ENCODE data around the gene MORC1.
A peak's percentile ranks its signal among the peaks of the same experiment; 100 is the strongest.
"Not testable (repeated sequence)": the region's sequence is repeated elsewhere in the genome, so short reads cannot be mapped to it uniquely, and the experiment has no call there.

Gene MORC1

GRCh38 chr3:109117939-109118338 lies at the start of gene MORC1:
Gene MORC1 (minus strand): TSS chr3:109118134. CDS start chr3:109118059, 75 bp downstream.
- DNase-seq = no peak

DNA sequence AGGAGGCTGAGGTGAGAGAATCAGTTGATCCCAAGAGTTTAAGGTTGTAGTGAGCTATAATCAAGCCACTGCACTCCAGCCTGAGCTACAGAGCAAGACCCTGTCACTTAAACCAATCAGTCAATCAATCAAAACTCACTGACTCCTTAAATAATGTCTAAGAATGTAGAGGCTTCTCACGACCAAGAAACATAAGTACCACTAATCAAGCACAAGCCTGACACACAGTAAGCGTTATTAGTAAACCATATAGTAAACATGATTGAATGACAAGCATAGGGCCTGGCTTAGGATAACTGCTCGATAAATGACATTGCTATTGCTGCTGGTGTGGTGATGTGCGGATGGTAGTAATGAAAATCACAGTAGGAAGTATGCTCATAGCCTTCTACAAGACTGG lies 48.0 kb upstream of the MORC1 start:
- DNase-seq = no peak

- DNase-seq = no peak
Observed at GRCh38 chr3:109161487-109162123, 43.7 kb upstream of the MORC1 start.

DNA sequence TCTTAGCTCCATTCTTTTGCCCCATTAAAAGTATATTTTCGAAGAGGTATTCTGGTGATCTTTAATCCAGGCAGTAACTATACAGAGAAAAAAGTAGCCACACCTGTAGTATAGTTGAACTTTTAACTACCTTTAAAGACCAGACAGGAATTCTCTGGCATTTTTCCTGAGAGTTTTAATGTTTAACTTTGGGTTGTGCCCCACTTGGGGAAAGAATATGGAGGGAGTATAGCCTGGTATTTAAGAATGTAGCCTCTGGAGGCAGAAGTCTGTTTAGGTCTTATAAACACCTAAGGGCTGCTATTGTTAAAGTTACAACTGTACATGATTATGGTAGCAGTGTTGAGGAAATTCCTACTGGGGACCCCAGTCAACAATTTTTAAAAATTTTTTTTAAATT lies 37.9 kb upstream of the MORC1 start:
- no peak for DNase-seq

DNA sequence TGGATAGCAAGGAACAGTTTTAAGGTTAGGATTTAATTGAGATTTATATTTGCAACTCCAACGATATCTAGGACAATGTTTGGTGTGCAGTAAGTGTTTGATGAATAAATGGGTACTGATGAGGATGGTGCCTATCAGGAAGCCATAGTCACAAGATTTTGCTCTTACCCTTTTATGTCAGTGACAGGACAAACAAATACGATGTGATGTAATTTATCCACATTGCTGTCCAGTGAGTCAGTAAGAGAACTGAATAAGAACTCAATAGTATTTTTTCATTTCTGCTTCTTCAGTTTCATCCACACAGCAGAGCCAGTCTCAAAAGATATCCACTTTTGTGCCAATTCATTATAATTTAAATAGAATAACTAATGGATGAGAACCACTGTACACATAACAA lies 37.0 kb upstream of the MORC1 start:
- DNase-seq = no peak

DNA sequence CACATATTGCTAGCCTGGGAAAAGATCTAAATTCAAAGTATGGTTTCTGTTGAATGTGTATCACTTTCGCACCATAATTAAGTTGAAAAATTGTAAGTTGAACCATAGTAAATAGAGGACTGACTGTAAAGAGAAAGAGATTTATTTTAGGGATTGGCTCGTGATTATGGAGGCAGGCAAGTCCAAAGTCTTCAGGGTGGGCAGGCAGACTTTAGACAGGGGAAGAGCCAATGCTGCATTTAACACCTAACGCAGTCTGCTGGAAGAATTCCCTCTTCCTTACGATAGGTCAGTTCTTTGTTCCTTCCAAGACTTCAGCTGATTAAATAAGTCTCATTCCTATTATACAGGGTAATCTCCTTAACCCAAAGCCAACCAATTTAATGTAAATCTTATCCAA lies 34.4 kb upstream of the MORC1 start:
- no peak for DNase-seq

DNA sequence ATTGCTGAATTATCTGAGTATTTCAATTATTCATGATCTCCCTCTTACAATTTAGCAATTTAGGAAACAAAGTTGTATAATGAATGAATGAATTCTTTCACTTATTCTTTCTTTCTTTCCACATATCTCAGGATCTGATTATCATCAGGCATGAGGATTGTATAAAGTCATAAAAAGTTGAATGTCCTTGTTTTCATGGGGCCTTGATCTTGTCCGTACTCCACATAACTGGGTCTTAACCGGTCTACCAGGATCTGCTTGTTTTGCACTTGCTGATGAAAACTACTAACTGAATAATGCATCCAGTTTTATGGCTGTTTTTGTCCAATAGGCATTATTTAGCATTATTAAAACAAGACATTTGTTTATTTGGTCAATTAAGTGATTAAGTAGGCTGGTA lies 31.1 kb upstream of the MORC1 start:
- DNase-seq = no peak

DNA sequence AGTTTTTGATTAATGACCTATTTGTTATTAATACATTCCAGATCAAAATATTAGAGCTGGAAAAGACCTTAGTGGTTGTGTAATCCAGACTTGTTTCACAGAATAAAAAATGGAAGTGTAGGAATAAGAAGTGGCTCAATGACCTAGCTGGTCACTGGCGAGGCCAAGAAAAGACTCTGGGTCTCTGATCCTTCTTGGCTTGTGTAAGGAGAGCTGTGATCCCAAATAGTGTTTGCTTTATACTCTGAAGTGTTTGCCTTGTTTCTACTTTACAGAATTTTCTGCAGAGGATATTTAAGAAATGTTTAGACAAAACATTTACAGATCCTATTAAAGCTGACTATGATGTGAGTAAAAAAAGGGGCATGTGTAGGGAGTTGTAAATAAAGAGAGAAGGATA lies 25.7 kb upstream of the MORC1 start:
- DNase-seq = no peak

DNA sequence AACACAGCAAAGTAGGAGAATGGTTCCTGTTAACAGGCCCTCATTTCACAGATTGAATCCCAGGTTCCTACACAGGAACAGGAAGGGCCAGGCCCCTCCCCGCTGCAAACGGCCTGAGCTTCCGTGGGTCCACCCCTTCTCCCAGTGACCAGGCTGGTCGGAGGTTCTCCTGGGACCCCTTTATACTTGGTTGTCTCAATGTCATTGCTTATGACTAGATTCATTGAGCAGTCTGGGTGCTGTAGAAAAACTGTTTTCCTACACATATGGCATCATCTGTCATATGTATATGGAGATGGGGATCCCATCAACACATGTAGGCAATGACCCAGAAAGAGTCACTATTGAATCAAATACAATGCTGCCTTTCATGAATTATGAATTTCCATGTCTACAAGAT lies 22.4 kb upstream of the MORC1 start:
- no peak for DNase-seq

DNA sequence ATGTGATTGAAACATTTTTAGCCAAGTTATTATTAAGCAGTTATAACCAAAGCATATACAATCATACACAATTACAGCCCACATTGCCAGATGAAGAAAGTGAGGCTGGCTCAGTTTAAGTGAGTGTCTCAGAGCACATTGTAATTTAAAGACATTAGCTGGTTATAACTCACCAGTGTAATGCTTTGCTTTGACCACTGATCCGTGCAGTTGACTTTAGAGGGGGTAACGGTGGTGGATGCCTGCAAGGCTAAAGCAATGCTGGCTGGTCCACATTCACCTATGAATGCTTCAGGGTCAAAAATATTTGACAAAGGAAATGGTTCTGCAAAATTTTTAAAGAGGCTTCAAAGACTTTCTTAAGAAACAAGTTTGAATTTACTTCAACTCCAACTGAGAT lies 19.8 kb upstream of the MORC1 start:
- no peak for DNase-seq

- no peak for DNase-seq
Observed at GRCh38 chr3:109136523-109136922, 18.6 kb upstream of the MORC1 start, which contains the start of gene C3orf85. Gene C3orf85 (plus strand): TSS chr3:109136719. CDS start chr3:109136848, 129 bp downstream.

- not testable (repeated sequence) for DNase-seq
Observed at GRCh38 chr3:109133474-109133816, 15.5 kb upstream of the MORC1 start.

- no peak for DNase-seq
Observed at GRCh38 chr3:109132801-109133473, 15.0 kb upstream of the MORC1 start.

- DNase-seq = no peak
Observed at GRCh38 chr3:109131276-109131675, 13.3 kb upstream of the MORC1 start.

DNA sequence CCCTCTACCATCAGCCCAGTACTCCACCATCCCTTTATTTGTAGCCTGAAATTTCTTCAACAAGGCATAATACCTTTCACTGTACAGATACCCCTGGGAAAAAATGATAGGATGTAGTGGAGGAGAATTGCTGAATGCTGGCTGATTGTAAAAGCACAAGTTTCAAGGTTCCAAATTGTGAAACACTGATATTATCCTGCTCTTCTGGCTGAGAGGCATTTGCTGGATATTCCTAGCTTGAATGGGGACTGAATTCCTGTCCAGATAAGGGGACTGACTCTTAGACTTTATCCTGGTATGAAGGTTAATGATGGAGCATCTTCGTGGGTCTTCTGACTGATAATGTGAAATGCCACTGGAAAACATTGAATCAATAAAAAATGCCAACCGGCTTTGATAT lies 9.6 kb upstream of the MORC1 start:
- DNase-seq = no peak

- DNase-seq = no peak
Observed at GRCh38 chr3:109125902-109126301, 8.0 kb upstream of the MORC1 start.

DNA sequence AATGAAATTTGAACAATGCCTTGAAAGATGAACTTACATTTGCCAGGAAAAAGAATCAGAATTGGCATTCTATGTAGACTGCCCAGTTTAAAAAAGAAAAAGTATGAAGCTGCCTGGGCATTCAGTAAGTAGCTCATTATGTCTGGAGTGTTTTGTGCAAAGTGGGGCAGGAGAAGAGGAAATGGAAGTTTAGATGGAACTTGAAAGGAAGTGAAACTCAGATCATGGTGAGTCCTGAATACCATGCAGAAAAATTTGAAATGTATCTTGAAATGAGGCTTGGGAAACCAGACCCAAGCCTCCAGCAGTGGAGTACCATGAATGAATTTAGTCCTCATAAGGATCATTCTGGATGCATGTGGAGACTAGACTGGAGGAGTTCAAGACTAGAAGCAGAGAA lies 4.8 kb upstream of the MORC1 start:
- no peak for DNase-seq

GRCh38 chr3:109118584-109118983 lies 650 bp upstream of the MORC1 start:
- peak; percentile 26 for DNase-seq

GRCh38 chr3:109116031-109116430 lies 1.9 kb downstream of the MORC1 start:
- peak; percentile 43 for DNase-seq

GRCh38 chr3:109115451-109115850 lies 2.5 kb downstream of the MORC1 start:
- no peak for DNase-seq

GRCh38 chr3:109114746-109115145 lies 3.2 kb downstream of the MORC1 start:
- DNase-seq = no peak

DNA sequence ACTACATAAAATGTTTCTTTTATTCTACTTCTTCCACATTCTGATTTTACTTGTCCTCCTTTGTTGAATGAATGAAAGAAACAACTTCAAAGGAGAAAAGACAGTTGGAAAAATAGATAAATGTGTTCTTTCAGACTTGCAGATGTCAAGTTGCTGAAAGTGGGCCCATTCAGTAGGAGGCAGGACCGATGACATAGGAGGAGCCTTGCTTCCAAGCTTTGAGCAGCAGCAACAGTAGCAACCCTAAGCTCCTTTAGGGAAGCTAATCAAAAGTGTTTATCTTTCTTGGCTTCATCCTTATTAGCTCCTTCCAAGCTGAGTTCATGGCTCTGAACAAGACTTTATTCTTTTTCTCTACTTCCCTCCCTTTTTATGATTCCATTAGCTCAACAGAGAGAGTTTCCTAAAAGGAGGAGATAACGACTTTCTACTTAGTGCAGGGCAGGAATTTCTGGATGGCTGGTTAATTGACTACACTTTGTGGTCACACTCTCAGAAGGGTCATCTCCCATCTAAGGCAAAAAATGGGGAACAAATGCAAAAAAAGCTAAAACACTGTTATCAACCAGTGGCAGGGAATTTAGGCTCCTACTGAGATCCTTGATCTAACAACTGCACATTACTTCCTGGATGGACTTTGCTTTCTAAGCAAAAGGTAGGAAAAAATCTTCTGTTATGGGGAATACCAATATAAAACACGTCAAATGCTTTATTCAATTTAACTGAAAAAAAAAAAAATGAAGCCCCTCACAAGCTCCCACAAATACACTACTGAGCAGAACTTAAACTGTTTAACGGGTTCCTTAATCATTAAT lies 4.8 kb downstream of the MORC1 start:
- DNase-seq = no peak

GRCh38 chr3:109109574-109109973 lies 8.4 kb downstream of the MORC1 start:
- DNase-seq = no peak

DNA sequence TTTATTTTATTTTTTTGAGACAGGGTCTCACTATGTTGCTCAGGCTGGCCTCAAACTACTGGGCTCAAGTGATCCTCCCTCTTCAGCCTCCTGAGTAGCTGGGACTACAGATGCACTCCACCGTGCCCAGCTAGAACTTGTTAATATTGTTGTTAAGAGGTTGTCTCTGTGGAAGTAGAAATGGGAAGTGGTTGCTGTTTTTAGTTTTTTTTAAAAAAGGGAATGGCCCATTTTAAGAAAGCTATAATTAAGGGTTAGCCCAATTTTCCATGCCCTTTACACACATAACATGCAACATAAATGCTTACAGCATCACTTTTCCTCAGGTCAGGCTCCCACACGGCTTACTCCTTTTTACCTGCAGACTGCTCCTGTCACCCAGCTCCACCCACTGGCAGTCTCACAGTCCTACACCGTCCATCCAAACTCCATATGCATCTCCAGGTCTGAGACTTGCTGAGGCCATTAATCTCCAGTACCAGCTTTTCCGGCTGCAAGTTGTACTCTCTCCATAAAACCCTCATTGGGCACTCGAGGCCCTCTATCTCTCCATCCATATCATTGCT lies 19.8 kb downstream of the MORC1 start:
- peak; percentile 70 for DNase-seq

Measured in RPMI8226 (cell line).